ENCODE data around the gene STX8. TPM values are rescaled to one million over a fixed set of nuclear protein-coding genes. Genes with fewer than 3 reads are reported as not detected.
"Not testable (repeated sequence)": the region's sequence is repeated elsewhere in the genome, so short reads cannot be mapped to it uniquely, and the experiment has no call there.

Gene STX8
- total RNA-seq, 2 experiments from 2014 or later = 59.6 to 71.5 TPM

GRCh38 chr17:9566067-9566466 is 9.6 kb downstream of the STX8 start:
- H3K27ac Mint-ChIP-seq = peak overlapping the region; percentile 64
- CTCF ChIA-PET = interaction anchor here (1.4 to 2.6 kb wide), 3 partner anchors 8 to 11 kb away, joined by 3 to 16 read pairs (median 4); partner anchors contain the start of genes CFAP52 and STX8
- H3K9me3 Mint-ChIP-seq = no peaks in the 10 kb centered on the region
- TF ChIP-seq CTCF (IDR thresholded peaks at IDR 0.05) = no peak
- H3K4me1 Mint-ChIP-seq (ENCODE audit: low read depth) = peaks cover 34% of the 10 kb centered on the region
- POLR2A ChIA-PET = no interaction called here
- H3K4me3 Mint-ChIP-seq = no peak overlapping the region
- ATAC-seq = no peak
- intact Hi-C loops (cut with micrococcal nuclease) = no loop called here
- peaks cover 33% of the 10 kb centered on the region for H3K36me3 Mint-ChIP-seq (ENCODE audit: low read depth)
- no peak for DNase-seq
- H3K27me3 Mint-ChIP-seq = no peaks in the 10 kb centered on the region

GRCh38 chr17:9564104-9564503 is 11.5 kb downstream of the STX8 start:
- intact Hi-C loops (cut with micrococcal nuclease) = no loop called here
- H3K36me3 Mint-ChIP-seq (ENCODE audit: low read depth) = peaks cover 33% of the 10 kb centered on the region
- no peaks in the 10 kb centered on the region for H3K9me3 Mint-ChIP-seq
- CTCF ChIA-PET = interaction anchor here (1.6 kb wide), 1 partner anchor 42 kb away, joined by 3 read pairs; no protein-coding TSS in a partner anchor
- peaks cover 34% of the 10 kb centered on the region for H3K4me1 Mint-ChIP-seq (ENCODE audit: low read depth)
- no peak for TF ChIP-seq CTCF (IDR thresholded peaks at IDR 0.05)
- H3K4me3 Mint-ChIP-seq = no peak overlapping the region
- DNase-seq = no peak
- ATAC-seq = no peak
- no peak overlapping the region for H3K27ac Mint-ChIP-seq
- H3K27me3 Mint-ChIP-seq = no peaks in the 10 kb centered on the region
- POLR2A ChIA-PET = no interaction called here

- POLR2A ChIA-PET = no interaction called here
- intact Hi-C loops (cut with micrococcal nuclease) = no loop called here
- CTCF ChIA-PET = interaction anchor here (1.0 kb wide), 1 partner anchor 8 kb away, joined by 3 read pairs; no protein-coding TSS in a partner anchor
Observed at GRCh38 chr17:9557857-9558256, 17.8 kb downstream of the STX8 start.

GRCh38 chr17:9557161-9557755 is 18.4 kb downstream of the STX8 start:
- ATAC-seq (no peak), DNase-seq (no peak)
- intact Hi-C loops (cut with micrococcal nuclease) = no loop called here
- Mint-ChIP-seq H3K4me1 (ENCODE audit: low read depth) (peaks cover 2% of the 10 kb centered on the region), H3K36me3 (ENCODE audit: low read depth) (peaks cover 4% of the 10 kb centered on the region), H3K27ac (no peak overlapping the region), H3K9me3 (no peaks in the 10 kb centered on the region), H3K4me3 (no peak overlapping the region), H3K27me3 (no peaks in the 10 kb centered on the region)
- POLR2A ChIA-PET = no interaction called here
- CTCF ChIA-PET = interaction anchor here (1.0 kb wide), 1 partner anchor 9 kb away, joined by 3 read pairs; no protein-coding TSS in a partner anchor
- no peak for TF ChIP-seq CTCF (IDR thresholded peaks at IDR 0.05)

More at GRCh38 chr17:9557857-9558256, 17.8 kb downstream of the STX8 start:
- Mint-ChIP-seq H3K4me3 (no peak overlapping the region), H3K27me3 (no peaks in the 10 kb centered on the region), H3K36me3 (ENCODE audit: low read depth) (peaks cover 8% of the 10 kb centered on the region), H3K9me3 (no peaks in the 10 kb centered on the region), H3K27ac (no peak overlapping the region), H3K4me1 (ENCODE audit: low read depth) (peaks cover 8% of the 10 kb centered on the region)
- TF ChIP-seq CTCF (IDR thresholded peaks at IDR 0.05) = no peak
- ATAC-seq (no peak), DNase-seq (no peak)

- ATAC-seq (peak; percentile 47), DNase-seq (peak; percentile 76)
- H3K27me3 Mint-ChIP-seq; intact Hi-C loops (cut with micrococcal nuclease); POLR2A ChIA-PET; H3K27ac Mint-ChIP-seq; H3K4me1 Mint-ChIP-seq (ENCODE audit: low read depth); H3K36me3 Mint-ChIP-seq (ENCODE audit: low read depth); H3K9me3 Mint-ChIP-seq; H3K4me3 Mint-ChIP-seq: not testable (repeated sequence)
- CTCF ChIA-PET = interaction anchor here (0.7 to 2.5 kb wide), 6 partner anchors 11 to 665 kb away, joined by 3 to 8 read pairs (median 4); partner anchors contain the start of gene STX8
- TF ChIP-seq CTCF (IDR thresholded peaks at IDR 0.05) = peak; percentile 62
Observed at GRCh38 chr17:9554715-9555114, 20.9 kb downstream of the STX8 start.

Data from activated CD8-positive, alpha-beta T cell treated with anti-CD3 and anti-CD28 coated beads for 36 hours (primary cell).